Mesothelial cell of epicardium (in vitro differentiated cells): Measurements from ENCODE around the gene OSBPL8. TPM values are rescaled to one million over a fixed set of nuclear protein-coding genes. Genes with fewer than 3 reads are reported as not detected.
A peak's percentile ranks its signal among the peaks of the same experiment; 100 is the strongest.
"Not testable (repeated sequence)": the region's sequence is repeated elsewhere in the genome, so short reads cannot be mapped to it uniquely, and the experiment has no call there.

Experiments used
- DNase-seq, 2 experiments: peaks; one replicate each; pipeline ENCODE4 v3.0.0; 2021; ENCODE audit warnings: low spot score in 2 of 2; ENCODE audit not compliant: unreplicated experiment in 2 of 2
- H3K27ac Mint-ChIP-seq: 2 replicates; pipeline ENCODE4 v1.8.0; 2021; ENCODE audit warnings: mixed read lengths
- H3K27me3 Mint-ChIP-seq: 2 replicates; pipeline ENCODE4 v1.8.0; 2021; ENCODE audit warnings: low read depth, mixed read lengths
- H3K36me3 Mint-ChIP-seq: 2 replicates; pipeline ENCODE4 v1.8.0; 2021; ENCODE audit warnings: mixed read lengths
- H3K4me1 Mint-ChIP-seq: 2 replicates; pipeline ENCODE4 v1.8.0; 2021; ENCODE audit warnings: mixed read lengths
- H3K4me3 Mint-ChIP-seq: 2 replicates; pipeline ENCODE4 v1.8.0; 2021; ENCODE audit warnings: mild to moderate bottlenecking, moderate library complexity, mixed read lengths
- H3K9me3 Mint-ChIP-seq: 2 replicates; pipeline ENCODE4 v1.8.0; 2021; ENCODE audit warnings: mixed read lengths
- total RNA-seq: library from RNA; stranded (reverse); gene quantifications from 3 replicates; pipeline ENCODE4 v1.2.1, GENCODE V29; 2021
- TF ChIP-seq, protein P1 (sequence below): fragments of 200-600 bp; sonication (generic); IDR thresholded peaks from one replicate; pipeline ENCODE4 v1.5.0; 2021; ENCODE audit warnings: antibody characterized with exemption; ENCODE audit not compliant: unreplicated experiment

OSBPL8 gene
- total RNA-seq, 1 donor from 2014 or later = 51.5 TPM

DNA sequence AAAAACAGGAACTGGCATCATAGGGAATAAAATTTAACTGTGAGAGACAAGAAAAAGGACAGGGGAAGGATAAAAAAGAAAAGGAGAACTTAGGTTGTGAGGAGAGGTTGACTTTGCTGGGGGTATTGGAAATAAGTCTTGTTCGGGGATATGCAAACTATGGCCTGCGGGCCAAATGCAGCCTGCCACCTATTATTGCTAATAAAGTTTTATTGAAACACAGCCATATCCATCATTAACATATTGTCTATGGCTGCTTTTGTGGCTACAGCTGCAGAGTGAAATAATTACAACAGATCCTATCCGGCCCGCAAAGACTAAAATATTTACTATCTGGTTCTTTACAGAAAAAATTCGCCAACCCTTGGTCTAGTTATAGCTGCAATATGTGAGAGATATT lies 230.0 kb downstream of the OSBPL8 start:
- no peak overlapping the region for H3K27ac Mint-ChIP-seq
- peaks cover 22% of the 10 kb centered on the region for H3K9me3 Mint-ChIP-seq
- no peak for DNase-seq
- H3K4me3 Mint-ChIP-seq = no peak overlapping the region
- no peaks in the 10 kb centered on the region for H3K27me3 Mint-ChIP-seq
- H3K4me1 Mint-ChIP-seq = no peaks in the 10 kb centered on the region
- H3K36me3 Mint-ChIP-seq = no peaks in the 10 kb centered on the region
- TF ChIP-seq, protein P1, sequence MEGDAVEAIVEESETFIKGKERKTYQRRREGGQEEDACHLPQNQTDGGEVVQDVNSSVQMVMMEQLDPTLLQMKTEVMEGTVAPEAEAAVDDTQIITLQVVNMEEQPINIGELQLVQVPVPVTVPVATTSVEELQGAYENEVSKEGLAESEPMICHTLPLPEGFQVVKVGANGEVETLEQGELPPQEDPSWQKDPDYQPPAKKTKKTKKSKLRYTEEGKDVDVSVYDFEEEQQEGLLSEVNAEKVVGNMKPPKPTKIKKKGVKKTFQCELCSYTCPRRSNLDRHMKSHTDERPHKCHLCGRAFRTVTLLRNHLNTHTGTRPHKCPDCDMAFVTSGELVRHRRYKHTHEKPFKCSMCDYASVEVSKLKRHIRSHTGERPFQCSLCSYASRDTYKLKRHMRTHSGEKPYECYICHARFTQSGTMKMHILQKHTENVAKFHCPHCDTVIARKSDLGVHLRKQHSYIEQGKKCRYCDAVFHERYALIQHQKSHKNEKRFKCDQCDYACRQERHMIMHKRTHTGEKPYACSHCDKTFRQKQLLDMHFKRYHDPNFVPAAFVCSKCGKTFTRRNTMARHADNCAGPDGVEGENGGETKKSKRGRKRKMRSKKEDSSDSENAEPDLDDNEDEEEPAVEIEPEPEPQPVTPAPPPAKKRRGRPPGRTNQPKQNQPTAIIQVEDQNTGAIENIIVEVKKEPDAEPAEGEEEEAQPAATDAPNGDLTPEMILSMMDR = no peak

DNA sequence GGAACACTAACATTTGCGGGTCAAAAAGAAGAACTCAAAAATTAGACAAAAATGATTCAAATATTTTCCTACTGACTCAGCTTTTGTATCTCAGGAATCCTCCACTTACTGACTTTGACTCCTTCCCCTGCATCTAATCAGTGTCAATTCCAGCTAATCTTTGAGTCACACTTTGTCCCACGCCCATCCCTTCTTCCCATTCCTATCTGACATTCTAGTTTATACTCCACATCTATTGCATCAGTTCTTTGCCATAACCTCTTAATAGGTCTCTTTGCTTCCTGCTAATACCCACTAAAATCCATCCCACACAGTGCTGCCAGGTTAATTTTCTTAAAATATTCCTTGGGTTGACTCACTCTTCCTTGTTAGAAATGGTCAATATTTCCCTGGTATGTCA lies 230.4 kb downstream of the OSBPL8 start:
- Mint-ChIP-seq H3K4me1 (no peaks in the 10 kb centered on the region), H3K36me3 (no peaks in the 10 kb centered on the region), H3K9me3 (peaks cover 22% of the 10 kb centered on the region), H3K27me3 (no peaks in the 10 kb centered on the region), H3K4me3 (no peak overlapping the region), H3K27ac (no peak overlapping the region)
- no peak for DNase-seq
- TF ChIP-seq, protein P1 = no peak

DNA sequence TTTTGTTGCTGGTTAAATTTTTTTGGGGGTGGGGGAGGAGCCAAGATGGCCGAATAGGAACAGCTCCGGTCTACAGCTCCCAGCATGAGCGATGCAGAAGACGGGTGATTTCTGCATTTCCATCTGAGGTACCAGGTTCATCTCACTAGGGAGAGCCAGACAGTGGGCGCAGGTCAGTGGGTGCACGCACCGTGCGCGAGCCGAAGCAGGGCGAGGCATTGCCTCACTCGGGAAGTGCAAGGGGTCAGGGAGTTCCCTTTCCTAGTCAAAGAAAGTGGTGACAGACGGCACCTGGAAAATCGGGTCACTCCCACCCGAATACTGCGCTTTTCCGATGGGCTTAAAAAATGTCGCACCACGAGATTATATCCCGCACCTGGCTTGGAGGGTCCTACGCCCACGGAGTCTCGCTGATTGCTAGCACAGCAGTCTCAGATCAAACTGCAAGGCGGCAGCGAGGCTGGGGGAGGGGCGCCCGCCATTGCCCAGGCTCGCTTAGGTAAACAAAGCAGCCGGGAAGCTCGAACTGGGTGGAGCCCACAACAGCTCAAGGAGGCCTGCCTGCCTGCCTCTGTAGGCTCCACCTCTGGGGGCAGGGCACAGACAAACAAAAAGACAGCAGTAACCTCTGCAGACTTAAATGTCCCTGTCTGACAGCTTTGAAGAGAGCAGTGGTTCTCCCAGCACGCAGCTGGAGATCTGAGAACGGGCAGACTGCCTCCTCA lies 239.8 kb downstream of the OSBPL8 start:
- peak overlapping the region; percentile 57 for H3K4me3 Mint-ChIP-seq
- H3K27ac Mint-ChIP-seq, DNase-seq: not testable (repeated sequence)

DNA sequence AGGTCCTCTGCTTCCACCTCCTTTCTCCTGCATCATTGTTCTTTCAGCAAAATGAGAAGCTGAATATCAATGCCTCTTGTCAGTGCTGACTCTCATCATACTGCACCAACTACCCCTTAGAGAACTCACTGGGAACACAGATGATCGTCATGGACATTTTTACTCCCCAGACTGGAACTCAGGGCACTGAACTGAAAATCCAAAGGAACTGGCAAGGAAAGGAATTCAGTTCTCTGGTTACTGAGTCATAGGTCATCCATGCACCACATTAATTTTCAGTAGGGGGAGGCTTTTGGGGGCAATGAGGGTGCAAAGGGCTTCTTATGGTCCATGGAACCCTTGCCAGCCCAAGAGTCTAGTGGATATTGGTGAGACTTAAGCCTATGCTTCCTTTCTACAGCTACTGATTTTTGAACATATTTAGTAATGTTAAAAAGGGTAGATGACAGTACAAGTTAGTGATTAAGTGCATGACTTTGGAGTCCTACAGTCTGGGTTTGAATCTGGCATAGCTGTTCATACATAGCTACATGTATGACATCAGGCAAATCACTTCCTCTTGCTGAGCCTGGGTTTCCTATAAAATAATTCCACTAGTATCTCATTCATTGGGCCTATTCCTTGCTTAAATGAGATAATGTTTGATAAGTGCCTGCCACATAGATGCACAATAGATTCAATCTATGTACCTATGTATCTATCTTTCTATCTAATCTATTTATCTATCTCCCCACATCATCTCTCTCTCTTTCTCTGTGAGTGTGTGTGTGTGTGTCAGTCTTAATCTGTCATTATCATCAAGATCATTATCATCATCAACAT lies 240.6 kb downstream of the OSBPL8 start:
- DNase-seq = no peak
- Mint-ChIP-seq H3K27me3 (no peaks in the 10 kb centered on the region), H3K36me3 (peaks cover 5% of the 10 kb centered on the region), H3K9me3 (peaks cover 11% of the 10 kb centered on the region), H3K27ac (no peak overlapping the region), H3K4me3 (peak overlapping the region; percentile 57), H3K4me1 (peaks cover 2% of the 10 kb centered on the region)
- TF ChIP-seq, protein P1 = no peak

More for the DNA sequence above, 239.8 kb downstream of the OSBPL8 start:
- H3K9me3 Mint-ChIP-seq = peaks cover 11% of the 10 kb centered on the region
- not testable (repeated sequence) for H3K36me3 Mint-ChIP-seq, H3K27me3 Mint-ChIP-seq, H3K4me1 Mint-ChIP-seq

DNA sequence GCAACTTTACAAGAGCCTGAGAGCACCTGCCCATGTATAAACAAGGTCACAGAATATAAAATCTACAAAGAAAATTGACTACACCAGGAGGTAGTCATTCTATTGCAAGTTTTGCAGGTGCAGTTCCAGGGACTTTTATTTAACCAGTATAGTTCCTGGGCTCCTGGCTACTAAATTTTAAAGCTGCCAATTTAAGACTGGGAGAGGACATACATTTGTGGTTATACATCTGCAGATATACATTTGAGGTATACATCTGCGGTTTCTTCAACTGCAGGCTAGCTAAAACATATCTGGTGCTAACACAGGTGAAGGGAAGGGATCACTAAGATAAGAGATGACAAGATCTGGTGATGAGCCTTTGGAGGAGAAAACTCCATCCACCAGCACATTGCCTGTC lies 241.6 kb downstream of the OSBPL8 start:
- Mint-ChIP-seq H3K9me3 (peaks cover 11% of the 10 kb centered on the region), H3K27ac (no peak overlapping the region), H3K27me3 (no peaks in the 10 kb centered on the region), H3K4me1 (peaks cover 6% of the 10 kb centered on the region), H3K36me3 (peaks cover 5% of the 10 kb centered on the region), H3K4me3 (no peak overlapping the region)
- no peak for DNase-seq
- TF ChIP-seq, protein P1 = no peak

DNA sequence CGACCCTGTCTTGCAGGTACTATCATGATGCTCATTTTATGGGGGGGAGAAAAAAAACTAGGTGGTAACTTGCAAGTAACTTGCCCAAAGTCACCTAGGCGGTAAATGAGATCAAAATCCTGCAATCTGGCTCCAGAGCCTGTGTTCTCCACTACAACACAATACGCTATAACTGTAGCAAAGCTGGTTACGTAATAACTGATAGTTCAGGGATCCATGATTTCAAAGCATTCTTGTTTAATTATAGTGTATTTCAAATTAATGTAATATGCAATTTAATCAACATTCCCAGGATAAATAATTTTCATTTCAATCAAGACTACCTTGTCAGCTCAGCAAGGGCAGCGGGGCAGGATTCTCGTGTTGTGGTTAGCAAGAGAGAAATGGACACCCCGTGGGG lies 243.1 kb downstream of the OSBPL8 start:
- H3K4me3 Mint-ChIP-seq = no peak overlapping the region
- peaks cover 17% of the 10 kb centered on the region for H3K4me1 Mint-ChIP-seq
- H3K9me3 Mint-ChIP-seq = peaks cover 8% of the 10 kb centered on the region
- no peak for DNase-seq
- H3K27ac Mint-ChIP-seq = no peak overlapping the region
- TF ChIP-seq, protein P1 = no peak
- peaks cover 1% of the 10 kb centered on the region for H3K36me3 Mint-ChIP-seq
- H3K27me3 Mint-ChIP-seq = no peaks in the 10 kb centered on the region
